GM12892 (cell line): ENCODE results near the gene PSD.

Experiments used
- DNase-seq: peaks from one replicate; pipeline ENCODE4 v3.0.0; 2011; ENCODE audit not compliant: insufficient read length
- FAIRE-seq: peaks from 2 replicates; lab custom pipeline; 2011; peaks lifted over from hg19 to GRCh38; lab: Jason Lieb, UNC
- POLR2A ChIP-seq: IDR thresholded peaks from 2 replicates; pipeline ENCODE4 v1.6.1; 2011; ENCODE audit warnings: low read depth, low read length, control low read depth
- POLR2AphosphoS5 ChIP-seq: IDR thresholded peaks from 2 replicates; pipeline ENCODE4 v1.6.1; 2011; ENCODE audit warnings: low read depth, low read length, control low read depth
- TAF1 ChIP-seq: IDR thresholded peaks from 2 replicates; pipeline ENCODE4 v1.6.1; 2011; ENCODE audit warnings: low read depth, mild to moderate bottlenecking, control low read depth, low read length, borderline replicate concordance

Gene PSD

GRCh38 chr10:102435529-102436233 lies 17.1 kb upstream of the PSD start:
- FAIRE-seq (peak; percentile 38), DNase-seq (no peak)
- no peak for TF ChIP-seq POLR2AphosphoS5
- TF ChIP-seq POLR2A: peak; percentile 51; the same call in 1 of the 2 replicates

GRCh38 chr10:102435133-102435497 lies 16.5 kb upstream of the PSD start:
- DNase-seq (no peak), FAIRE-seq (no peak)
- no peak for TF ChIP-seq POLR2AphosphoS5
- no peak for TF ChIP-seq TAF1

GRCh38 chr10:102434394-102435132 lies 16.0 kb upstream of the PSD start:
- TF ChIP-seq TAF1 (no peak), POLR2AphosphoS5 (no peak), POLR2A (no peak)
- DNase-seq (no peak), FAIRE-seq (no peak)

GRCh38 chr10:102433619-102434046 lies 15.0 kb upstream of the PSD start:
- DNase-seq (no peak), FAIRE-seq (no peak)
- TF ChIP-seq POLR2AphosphoS5 (no peak), TAF1 (no peak), POLR2A (no peak)

- TF ChIP-seq TAF1 (peak; percentile 47; the same call in 1 of the 2 replicates), POLR2AphosphoS5 (peak; percentile 71; the same call in 1 of the 2 replicates), POLR2A (peak; percentile 73; the same call in 1 of the 2 replicates)
- DNase-seq (peak; percentile 91), FAIRE-seq (peak; percentile 97)
These were observed 13.8 kb upstream of the PSD start, which contains the start of gene CUEDC2 for GRCh38 chr10:102432162-102432950. Gene CUEDC2, minus strand, starts transcription at chr10:102432574. Its CDS starts 7,386 bp downstream, at chr10:102425188.

GRCh38 chr10:102431452-102432124 lies 13.0 kb upstream of the PSD start:
- TF ChIP-seq POLR2A: no peak
- no peak for TF ChIP-seq POLR2AphosphoS5
- no peak for TF ChIP-seq TAF1
- FAIRE-seq: no peak
- no peak for DNase-seq

- DNase-seq: no peak
- no peak for TF ChIP-seq POLR2AphosphoS5
- no peak for TF ChIP-seq POLR2A
- no peak for TF ChIP-seq TAF1
- no peak for FAIRE-seq
These were observed 10.9 kb upstream of the PSD start for GRCh38 chr10:102429468-102429867.

- DNase-seq: no peak
- no peak for TF ChIP-seq POLR2A
- TF ChIP-seq TAF1: no peak
- TF ChIP-seq POLR2AphosphoS5: no peak
- no peak for FAIRE-seq
These were observed 8.3 kb upstream of the PSD start for GRCh38 chr10:102426803-102427287.

- no peak for DNase-seq
- no peak for TF ChIP-seq POLR2AphosphoS5
- FAIRE-seq: no peak
These were observed 6.9 kb upstream of the PSD start for GRCh38 chr10:102425444-102425843.

- TF ChIP-seq TAF1 (no peak), POLR2A (no peak), POLR2AphosphoS5 (no peak)
- DNase-seq (no peak), FAIRE-seq (no peak)
These were observed 6.3 kb upstream of the PSD start for GRCh38 chr10:102424916-102425315.

GRCh38 chr10:102424145-102424544 lies 5.6 kb upstream of the PSD start:
- no peak for DNase-seq
- TF ChIP-seq POLR2AphosphoS5 (no peak), TAF1 (no peak), POLR2A (no peak)
- FAIRE-seq: no peak
